ENCODE data around the gene SCAPER.
"Not testable (repeated sequence)": the region's sequence is repeated elsewhere in the genome, so short reads cannot be mapped to it uniquely, and the experiment has no call there.

Gene SCAPER

DNA sequence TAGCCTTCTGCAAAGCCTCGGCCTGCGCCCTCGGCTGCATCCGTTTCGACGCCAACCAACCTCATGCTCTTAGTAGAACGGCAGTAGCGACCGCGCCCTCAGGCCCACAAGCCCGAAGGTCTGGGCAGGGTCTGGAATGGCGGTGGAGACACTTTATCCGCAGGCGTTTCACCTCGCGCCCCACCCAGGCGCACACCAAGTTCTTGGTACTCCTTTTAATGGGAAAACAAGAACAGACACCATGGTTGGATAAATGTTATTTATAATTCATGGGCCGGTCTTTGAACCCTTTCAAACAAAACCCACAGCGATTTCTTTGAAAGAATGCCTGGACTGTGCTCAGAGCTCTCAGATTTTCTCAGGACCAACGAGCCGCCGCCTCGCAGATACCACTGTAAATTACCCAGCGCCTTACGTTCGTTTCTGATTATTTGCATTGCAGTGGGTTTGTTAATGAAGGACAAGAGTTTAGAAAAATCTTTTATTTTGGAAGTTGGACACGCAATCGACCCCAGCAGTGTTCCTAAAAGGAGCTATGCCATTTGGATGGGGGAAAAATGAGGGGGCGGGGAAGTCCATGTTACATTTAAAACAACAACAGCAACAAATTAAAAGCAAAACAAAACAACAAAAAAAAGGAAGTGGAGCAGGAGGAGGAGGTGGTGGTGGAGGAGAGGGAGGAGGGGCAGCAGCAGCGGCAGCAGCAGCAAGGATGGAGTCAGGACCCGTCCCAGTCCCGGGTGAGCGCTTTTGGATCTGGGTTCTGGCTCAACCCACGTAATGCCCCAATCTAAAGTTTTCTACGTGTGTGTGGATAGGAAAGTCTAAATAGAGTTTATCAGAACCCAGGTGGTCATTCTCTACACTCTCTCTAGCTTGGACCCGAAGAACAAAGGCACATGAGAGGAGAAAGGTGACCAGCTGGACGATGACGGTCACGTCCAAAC, 569.6 kb downstream of the SCAPER start:
- no peak for DNase-seq

DNA sequence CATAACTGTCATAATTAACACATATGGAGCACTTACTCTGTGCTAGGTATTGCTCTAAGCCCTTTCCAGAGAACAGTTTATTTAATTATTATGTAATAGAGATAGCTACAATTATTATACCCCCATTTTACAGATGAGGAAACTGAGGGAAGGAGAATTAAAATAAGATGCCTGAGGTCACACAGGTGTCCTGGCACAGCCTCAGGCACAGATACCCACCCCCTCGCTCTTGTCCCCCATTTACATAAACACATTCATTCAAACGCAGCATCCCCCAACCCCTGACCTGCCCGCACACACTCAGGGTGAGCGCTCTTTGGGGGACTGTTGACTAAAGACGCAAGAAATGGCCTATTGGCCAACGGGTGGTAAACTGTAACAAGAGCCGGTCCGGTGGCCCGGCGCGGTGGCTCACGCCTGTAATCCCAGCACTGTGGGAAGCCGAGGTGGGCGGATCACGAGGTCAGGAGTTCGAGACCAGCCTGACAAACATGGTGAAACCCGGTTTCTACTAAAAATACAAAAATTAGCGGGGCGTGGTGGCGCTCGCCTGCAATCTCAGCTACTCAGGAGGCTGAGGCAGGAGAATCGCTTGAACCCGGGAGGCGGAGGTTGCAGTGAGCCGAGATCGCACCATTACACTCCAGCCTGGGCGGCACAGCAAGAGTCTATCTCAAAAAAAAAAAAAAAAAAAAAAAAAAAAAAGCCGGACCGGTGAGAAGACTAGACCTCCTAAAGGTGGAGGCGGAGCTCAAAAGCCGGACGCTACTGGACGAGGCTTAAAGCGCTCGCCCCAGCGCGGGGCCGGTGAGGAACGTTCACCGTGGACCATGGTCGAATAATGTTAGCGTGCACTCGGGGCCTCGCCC, 570.5 kb downstream of the SCAPER start:
- DNase-seq, result no peak

DNA sequence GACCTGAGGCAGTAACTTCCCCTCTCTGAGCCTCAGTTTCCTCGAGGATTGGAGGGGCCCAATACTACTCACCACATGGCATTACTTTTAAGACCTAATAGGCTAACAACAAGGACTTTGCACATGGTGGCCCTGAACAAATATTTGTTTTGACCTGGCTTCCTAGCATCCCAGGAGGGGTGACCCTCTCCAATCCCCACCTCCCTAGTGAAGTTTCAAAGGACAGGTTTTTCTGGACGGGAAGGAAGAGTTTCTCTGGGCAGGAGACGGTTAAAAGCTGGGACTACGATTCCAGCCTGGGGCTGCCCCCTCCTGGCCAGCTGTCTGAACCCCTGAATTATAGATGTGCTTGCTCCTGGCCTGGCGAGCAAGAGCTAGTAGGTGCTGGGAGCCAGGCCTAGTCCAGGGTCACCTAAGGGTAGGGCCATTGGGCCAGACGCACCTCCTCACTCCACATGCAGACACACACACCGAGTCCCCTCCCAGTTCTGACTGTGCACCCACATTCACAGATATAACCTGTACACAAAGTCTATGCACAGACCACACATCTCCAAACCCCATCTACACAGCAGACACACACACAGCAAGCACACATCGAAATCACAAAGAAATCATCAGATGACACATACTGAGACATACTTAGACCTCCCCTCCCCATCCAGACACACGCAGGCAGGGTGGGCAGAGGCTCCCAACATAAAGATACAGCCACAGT, 571.3 kb downstream of the SCAPER start:
- no peak for DNase-seq

DNA sequence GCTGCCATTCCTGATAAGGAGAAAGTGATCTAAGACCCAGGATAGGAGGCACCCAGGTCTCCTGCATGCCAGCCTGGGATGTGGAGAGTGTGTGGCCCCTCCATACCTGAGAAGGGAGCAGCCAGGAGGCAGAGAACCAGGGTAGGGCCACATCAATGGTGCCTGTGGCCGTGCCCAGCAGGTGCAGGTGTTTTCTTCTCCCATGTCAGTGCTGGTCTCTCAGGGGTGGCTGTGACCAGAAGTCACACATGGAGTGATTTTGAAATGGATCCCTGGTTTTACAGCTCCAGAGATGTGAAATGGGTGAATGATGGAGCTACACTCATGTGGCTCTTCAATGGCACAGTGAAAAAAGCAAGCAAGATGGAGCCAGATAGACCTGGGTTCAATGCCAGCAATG, 571.8 kb downstream of the SCAPER start:
- DNase-seq, result no peak

DNA sequence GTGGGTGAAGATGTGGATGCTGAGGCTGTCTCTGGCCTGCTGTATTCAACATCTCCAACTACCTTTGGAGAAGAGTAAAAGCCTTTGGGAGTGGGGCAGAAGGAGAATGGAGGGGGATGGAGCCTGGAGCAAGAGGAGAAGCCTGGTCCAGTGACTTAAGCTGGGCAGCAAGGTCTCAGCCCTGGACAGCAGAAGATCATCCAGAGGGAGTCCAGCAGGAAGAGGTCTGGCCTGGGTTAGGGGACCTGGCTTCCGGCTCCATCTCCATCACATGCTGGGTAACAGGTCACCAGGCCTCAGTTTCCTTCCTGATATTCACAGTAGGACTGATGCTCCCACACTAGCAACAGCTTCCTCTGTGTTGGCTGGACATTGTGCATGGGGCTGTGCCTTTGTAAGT, 572.3 kb downstream of the SCAPER start:
- no peak for DNase-seq

DNA sequence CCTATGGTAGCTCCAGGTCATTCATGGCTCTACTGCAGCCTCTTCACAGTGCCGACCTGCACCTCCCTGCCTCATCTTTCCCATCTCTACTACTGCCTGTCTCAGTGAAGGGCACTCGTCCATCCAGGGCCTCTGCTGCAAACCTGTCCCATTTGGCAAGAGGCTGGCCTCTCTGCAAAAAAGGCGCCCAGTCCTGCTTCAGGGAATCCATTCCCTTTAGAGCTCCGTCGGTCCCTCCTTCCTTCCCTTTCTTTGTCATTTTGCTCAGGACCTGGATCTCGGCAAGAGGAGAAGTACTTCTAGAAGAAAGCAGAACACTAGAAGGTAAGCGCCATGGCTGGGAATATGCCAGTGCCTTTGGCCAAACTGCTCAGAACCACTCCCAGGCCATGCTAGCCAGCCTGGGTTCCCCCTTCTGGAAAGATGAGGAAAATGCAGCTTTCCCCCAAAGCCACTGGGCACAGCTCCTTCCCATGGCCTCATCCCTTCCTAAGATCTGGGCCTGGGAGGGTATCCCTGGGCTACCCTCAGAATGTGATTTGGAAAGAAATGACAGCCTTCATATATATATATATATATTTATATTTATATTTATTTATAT, 575.0 kb downstream of the SCAPER start:
- DNase-seq, result no peak

DNA sequence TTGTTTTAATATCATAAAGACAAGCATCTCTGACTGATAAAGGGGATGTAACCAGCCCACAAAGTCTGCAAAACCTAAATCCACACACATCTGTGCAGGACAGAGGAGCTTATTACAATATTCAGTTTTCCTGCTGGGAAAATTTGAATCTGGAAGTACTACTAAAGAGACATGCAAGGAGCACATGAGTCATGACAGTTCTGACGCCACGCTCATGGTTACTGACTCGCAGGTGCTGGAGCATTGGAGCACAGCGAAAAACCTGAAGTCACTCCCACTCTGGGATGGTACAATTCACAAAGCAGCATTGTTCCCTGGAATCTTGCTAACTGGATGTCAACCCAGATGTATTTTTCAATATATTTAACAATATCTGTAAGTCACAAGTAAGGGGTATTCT, 576.2 kb downstream of the SCAPER start:
- DNase-seq, result no peak

DNA sequence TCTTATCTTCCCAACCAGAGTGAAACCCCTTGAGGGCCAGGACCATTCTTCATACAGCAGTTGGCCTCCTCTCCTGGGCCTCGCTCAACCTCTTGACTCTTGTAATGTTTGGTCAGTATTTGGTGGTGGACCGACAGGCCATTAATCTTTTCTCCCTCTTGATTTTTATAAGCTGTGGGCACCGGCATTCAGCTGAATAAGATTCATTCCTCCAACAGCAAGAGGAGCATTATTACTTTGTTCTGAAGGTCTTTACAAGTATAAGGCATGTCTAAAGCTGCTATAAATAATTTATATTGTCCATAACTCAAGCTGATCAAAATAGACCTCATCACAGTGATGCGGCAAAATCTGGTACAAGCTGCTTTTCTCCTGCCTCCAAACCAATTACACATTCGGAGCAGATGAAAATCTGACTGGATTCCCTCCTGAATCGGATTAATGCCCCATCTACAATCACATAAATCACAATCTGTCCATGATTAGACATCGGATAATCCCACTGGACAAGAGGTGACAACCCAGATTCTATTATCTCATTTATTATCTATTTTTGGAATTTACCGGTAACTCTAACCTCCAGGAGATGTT, 576.9 kb downstream of the SCAPER start:
- no peak for DNase-seq

DNA sequence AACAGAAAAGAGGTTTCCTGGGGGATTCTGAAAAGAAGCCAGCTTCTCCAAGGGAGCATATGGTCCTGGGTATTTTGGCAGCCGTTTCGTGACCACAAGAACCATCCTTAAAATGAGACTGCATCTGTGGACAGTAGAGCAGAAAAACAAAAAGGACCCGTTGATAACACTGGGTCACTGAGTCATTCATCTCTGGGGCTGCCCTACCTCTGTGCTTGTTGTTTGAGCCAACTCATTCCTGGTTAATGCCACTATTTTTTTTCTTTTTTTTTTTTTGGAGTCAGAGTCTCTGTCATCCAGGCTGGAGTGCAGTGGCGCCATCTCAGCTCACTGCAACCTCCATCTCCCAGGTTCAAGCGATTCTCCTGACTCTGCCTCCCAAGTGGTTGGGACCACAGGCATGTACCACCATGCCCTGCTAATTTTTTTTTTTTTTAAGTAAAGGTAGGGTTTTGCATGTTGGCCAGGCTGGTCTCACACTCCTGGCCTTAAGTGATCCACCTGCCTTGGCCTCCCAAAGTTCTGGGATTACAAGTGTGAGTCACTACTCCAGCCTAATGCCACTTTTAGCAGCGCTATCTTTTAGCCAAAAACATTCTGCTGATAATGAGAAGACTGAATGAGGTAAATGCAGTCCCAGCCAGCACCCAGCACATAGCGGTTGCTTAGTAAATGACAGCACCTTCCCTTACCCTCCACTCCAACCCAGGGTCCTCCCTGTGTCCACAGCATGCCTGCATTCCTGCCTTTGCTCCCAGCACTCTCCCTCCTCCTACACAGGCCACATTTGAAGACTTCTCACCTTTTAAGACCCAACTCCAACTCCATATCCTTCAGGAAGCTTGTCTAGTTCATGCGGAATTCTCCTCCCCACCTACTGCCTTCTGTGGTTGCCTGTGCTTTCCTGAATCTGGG, 577.7 kb downstream of the SCAPER start:
- DNase-seq, result no peak

DNA sequence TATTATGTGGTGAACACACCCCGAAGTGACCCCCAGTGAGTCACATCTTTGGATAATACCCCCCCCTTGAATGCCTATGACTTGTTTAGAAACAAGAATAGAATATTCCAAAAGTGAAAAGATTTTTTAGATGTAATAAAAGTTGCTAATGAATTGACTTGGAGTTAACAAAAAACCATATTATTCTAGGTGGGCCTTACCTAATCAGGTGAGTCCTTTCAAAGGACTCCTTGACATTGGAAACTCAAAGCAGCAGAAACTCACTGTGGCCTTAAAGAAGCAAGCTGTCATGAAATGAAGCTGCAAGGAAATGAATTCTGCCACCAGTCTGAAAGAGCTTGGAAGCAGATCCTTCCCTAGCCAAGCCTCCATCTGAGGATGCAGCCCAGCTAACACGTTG, 579.4 kb downstream of the SCAPER start:
- DNase-seq, result no peak

DNA sequence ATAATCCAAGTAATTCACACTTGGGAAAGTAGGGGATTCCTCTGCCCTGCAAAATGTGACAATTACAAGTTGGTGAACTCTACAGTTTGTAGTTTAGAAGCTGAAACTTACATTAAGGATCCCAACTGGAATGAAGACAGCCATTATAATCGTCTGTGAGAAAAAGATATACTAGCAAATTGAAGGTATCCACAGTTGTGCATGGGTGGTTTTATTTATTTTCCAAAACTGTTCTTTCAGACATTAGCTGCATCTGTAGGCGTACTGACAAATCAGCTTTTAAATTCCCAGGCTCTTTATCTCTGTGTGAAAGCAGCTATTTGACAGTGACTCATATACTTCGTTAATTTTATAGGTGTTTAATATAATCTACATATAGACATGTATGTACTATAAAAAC, 581.1 kb downstream of the SCAPER start:
- DNase-seq, result no peak

DNA sequence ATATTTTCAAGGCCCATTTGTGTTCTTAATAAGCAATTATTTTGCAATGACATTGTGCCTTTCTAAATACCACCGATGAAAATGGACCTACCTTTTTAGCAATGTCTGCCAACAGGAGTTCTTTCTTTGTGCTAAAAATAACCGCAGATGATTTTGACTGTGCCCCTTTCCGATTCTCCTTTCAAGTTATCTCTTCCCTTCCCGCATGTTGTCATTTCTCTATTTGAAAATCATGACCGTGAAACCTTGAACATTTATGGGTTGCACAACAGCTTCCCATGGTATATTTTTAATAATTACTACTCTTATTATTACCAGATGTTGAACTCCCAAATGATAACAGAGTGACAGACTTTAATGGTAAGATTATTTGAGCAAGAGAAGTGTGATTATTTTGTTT, 583.5 kb downstream of the SCAPER start:
- no peak for DNase-seq

DNA sequence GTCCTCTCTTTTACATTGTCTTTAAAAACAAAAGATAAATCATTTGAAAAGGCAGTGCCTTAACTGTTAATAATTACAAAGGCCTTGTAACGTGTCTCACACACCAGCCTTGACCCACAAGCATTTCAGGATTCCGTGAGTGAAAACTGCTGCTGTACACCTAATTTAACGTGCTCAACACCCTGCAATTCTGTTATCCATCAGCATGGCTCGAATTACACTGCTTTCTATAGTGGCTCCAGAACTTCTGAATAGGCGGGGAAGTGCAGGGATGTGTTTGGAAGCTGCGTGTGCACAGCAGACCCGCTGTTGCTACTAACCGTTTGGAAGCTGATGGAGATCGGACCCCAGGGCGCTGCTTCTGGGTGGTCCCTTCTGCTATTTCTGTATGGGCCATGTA, 584.0 kb downstream of the SCAPER start:
- no peak for DNase-seq

DNA sequence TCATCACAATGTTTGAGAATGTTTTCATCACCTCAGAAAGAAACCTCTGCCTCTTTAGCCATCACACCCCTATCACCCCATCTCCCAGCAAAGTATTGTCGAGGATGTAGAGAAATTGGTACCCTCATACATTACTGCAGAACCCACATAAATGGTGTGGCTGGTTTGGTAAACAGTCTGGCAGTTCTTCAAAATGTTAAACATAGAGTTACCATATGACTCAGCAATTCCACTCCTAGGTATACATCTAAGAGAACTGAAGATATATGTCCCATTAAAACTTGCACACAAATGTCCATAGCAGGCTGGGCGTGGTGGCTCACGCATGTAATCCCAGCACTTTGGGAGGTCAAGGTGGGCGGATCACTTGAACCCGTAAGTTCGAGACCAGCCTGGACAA, 585.1 kb downstream of the SCAPER start:
- no peak for DNase-seq

DNA sequence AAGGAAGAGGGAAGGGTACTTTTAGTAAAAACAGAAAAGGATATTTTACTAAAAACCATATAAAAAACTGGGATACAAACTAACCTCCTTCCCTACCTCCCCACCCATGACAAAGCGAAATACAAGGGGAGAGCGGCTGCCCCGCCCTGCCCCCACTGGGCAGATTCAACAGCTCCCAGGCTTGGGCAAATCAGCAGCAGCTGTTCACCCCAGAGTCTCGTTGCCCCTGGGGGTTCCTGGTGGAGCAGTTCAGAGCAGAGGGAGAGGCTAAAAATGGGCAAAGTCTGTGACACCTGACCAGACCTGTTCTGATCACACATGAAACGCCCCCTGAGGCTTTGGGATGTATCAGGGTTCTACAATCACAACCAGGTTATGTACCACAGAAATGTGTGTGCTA, 591.4 kb downstream of the SCAPER start:
- DNase-seq, result no peak

DNA sequence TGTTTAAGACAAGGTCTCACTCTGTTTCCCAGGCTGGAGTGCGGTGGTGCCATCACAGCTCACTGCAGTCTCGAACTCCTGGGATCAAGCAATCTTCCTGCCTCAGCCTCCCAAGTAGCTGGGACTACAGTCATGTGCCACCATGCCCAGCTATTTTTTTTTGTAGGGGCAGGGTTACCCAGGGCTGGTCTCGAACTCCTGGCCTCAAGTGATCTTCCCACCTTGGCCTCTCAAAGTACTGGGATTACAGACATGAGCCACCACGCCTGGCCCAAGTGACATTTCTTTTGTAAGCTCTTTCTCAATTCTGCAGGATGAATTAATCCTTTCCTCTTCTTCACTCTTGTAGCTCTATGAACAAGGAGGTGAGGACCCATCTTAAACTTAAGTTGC, 592.0 kb downstream of the SCAPER start:
- not testable (repeated sequence) for DNase-seq

DNA sequence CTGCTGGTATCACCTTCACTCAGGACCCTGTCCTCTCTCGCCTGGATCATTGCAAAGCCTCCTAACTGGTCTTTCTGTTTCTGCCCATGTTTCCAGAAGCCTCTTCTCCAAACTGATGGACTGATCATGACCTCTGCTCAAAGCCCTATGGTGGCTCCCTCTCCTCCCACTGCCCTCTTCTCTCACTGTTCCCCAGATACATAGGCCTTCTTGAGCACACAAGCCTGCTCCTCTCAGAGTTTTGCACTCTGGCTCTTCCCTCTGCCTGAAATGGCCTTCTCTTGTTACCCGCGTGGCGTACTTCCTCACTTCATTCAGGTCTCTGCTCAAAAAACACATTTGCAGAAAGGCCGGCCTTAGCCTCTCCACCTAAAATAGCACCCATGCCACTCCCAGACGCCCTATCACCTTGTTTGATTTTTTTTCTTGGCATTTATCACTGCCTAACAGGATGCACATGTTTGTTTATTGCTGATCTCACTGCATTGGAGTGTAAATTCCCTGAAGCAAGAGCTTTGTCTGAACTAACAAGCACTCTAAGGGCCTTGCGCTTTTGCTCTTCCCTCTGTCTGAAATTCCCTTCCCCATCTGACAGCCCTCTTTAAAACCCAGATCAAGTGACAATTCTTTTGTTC, 592.5 kb downstream of the SCAPER start:
- DNase-seq, result no peak

DNA sequence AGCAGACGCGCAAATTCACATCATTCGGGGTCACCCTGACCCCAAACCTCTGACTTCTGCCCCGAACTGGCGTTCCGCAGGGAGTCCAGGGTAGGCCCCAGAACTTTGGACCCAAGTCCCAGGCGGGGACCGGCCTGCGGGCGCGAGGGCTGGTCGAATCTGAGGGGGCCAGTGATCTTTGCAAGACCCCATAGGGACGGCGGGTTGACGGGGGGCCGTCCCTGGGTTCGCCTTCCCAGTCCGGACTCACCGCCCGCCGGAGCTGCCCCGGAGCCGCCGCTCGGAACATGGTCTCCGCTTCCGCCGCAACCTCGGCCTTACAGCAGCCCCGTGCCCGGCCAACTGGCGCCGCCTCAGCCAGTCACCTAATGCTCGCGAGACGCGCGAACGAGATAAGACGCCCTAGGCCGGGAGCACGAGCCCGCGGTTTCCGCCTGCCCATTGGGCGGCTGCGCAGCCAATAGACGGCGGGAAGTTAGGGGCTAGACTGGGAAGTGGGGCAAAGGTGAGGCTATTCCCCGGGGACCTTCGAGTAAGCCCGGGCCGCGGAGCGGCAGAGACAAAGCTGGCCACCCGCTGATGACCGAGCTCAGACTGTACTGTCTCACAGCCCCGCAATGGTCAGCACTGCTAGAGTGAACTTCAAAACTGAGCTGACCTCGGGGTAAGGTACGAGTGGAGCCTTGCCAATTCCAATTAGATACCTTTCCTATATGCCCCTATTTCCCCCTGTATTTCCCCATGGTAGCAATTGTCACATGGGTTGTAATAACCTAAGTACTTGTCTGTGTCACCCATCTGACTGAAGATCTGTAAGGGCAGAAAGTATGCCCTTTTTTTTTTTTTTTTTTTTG, 593.8 kb downstream of the SCAPER start, which contains the start of gene ETFA:
Gene ETFA, minus strand, starts transcription at position 370 of the 854 bp plus-strand sequence. Its CDS starts 81 bp downstream, at position 289.
- peak; percentile 93 for DNase-seq

DNA sequence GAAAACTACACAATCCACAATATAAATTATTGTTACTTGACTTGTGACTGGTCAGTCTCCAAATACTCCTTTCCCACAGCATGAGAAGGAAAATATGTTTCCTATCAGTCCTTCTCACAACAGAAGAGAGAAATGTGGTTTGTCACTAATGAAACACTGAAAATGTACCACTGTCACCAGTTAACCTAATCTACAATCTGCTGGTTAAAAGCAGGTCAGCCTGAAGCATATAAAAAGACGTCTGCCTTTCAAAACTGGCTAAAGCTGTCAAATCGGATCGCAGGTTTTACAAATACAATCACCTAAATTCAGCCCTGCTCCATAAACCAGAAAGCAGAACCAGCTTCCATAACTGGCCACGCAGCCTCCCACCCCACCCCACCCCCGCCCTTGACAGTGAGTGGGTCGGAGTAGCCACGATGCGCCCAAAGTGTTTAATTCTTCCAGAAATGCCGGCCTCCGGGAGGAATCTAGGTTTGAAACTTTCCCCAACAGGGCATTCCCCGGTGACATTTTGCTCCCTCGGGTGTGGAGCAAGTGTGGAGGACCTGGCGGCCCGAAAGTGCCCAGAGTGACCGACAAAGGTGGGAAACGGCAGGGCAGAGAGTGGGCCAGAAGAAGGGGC, 594.6 kb downstream of the SCAPER start:
- no peak for DNase-seq
